Hepatocyte (in vitro differentiated cells): ENCODE results near the gene POLA2.

ENCODE experiments used
- CTCF ChIP-seq: fragments of 200-600 bp; sonication (generic); IDR thresholded peaks from 2 replicates; pipeline ENCODE4 v1.5.1; 2016; ENCODE audit warnings: antibody characterized with exemption, mild to moderate bottlenecking; ENCODE audit not compliant: poor library complexity
- EZH2 ChIP-seq: fragments of 200-600 bp; sonication (generic); IDR thresholded peaks from 2 replicates; pipeline ENCODE4 v1.6.1; 2016; ENCODE audit warnings: antibody characterized with exemption, mild to moderate bottlenecking, borderline replicate concordance
- EZH2phosphoT487 ChIP-seq: fragments of 200-600 bp; sonication (generic); IDR thresholded peaks from one replicate; pipeline ENCODE4 v1.6.1; 2018; ENCODE audit warnings: antibody characterized with exemption, mild to moderate bottlenecking, low read depth, moderate library complexity; ENCODE audit not compliant: unreplicated experiment, severe bottlenecking

GRCh38 chr11:65287601-65288000 is 25.8 kb downstream of the POLA2 start:
- TF ChIP-seq CTCF: no peak
- TF ChIP-seq EZH2phosphoT487: no peak
- TF ChIP-seq EZH2: no peak
